GM18909 (cell line): ENCODE data around the gene NUP188.

Experiments
- ATAC-seq: cut with Tn5 transposase; IDR thresholded peaks from one replicate; pipeline ENCODE4 v1.9.1; 2021; ENCODE audit warnings: mild to moderate bottlenecking; ENCODE audit not compliant: unreplicated experiment, poor library complexity

NUP188 gene, protein sequence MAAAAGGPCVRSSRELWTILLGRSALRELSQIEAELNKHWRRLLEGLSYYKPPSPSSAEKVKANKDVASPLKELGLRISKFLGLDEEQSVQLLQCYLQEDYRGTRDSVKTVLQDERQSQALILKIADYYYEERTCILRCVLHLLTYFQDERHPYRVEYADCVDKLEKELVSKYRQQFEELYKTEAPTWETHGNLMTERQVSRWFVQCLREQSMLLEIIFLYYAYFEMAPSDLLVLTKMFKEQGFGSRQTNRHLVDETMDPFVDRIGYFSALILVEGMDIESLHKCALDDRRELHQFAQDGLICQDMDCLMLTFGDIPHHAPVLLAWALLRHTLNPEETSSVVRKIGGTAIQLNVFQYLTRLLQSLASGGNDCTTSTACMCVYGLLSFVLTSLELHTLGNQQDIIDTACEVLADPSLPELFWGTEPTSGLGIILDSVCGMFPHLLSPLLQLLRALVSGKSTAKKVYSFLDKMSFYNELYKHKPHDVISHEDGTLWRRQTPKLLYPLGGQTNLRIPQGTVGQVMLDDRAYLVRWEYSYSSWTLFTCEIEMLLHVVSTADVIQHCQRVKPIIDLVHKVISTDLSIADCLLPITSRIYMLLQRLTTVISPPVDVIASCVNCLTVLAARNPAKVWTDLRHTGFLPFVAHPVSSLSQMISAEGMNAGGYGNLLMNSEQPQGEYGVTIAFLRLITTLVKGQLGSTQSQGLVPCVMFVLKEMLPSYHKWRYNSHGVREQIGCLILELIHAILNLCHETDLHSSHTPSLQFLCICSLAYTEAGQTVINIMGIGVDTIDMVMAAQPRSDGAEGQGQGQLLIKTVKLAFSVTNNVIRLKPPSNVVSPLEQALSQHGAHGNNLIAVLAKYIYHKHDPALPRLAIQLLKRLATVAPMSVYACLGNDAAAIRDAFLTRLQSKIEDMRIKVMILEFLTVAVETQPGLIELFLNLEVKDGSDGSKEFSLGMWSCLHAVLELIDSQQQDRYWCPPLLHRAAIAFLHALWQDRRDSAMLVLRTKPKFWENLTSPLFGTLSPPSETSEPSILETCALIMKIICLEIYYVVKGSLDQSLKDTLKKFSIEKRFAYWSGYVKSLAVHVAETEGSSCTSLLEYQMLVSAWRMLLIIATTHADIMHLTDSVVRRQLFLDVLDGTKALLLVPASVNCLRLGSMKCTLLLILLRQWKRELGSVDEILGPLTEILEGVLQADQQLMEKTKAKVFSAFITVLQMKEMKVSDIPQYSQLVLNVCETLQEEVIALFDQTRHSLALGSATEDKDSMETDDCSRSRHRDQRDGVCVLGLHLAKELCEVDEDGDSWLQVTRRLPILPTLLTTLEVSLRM (N-terminal part only)

DNA sequence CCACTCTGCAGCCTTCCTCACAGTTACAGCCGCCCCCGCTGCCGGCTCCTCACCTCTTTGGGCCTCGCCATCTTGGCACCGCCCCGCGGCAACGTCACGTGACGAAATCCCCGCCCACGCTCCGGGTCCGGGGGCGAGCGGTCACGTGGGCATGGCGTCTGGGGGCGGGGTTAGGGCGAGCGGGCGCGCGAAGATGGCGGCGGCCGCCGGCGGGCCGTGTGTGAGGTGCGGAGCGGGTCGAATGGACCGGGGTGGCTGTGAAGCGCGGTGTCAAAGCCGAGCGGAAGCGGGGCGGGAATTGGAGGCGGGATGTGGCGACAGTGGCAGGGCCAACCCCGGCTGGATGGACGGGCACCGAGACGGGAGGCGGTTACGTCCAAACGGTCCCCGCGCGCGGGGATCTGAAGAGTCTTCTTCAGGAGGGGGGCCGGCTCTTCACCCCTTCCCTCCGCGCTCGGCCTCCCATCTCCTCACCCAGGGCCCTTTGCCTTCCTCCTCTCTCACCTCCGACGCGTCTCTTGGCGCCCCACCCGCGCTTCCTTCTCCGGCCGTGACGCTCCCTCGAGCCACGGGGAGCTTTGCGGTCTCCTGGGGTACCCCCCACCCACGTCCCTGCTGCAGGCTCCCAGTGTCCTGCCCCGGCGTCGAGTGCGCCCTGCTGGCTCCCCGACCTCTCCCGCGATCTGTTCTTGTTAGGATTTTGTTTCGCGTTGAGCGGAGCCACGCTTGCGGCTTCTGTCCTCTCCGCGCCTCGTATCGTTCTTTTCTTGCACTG is at the start of gene NUP188, which contains the start of gene DOLK:
TSS of gene NUP188 (plus strand) at position 173 of the 775 bp plus-strand sequence. CDS start at position 194, 21 bp downstream.
TSS of gene DOLK (minus strand) at position 77 of the 775 bp plus-strand sequence. CDS start 300 bp downstream, outside the sequence.
- peak; percentile 76 for ATAC-seq

DNA sequence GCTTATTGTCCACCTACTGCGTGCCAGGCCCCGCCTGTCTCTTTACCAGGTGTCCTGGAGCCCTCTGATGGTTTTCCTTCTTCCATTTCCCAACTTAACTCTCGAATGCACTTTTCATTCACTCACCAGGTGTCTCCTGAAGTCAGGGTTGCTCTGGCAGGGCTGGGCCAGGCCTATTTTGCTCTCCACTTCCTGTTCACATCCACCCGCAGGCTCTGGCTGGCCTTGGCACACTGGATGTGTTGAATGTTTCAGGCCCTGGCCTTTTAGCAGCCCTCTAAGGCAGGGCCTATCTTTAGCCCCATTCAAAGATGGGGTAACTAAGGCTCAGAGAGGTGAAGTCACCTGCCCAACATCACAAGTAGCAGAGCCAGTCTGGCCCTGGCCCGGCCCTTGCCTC is 49.1 kb upstream of the NUP188 start:
- ATAC-seq: no peak

DNA sequence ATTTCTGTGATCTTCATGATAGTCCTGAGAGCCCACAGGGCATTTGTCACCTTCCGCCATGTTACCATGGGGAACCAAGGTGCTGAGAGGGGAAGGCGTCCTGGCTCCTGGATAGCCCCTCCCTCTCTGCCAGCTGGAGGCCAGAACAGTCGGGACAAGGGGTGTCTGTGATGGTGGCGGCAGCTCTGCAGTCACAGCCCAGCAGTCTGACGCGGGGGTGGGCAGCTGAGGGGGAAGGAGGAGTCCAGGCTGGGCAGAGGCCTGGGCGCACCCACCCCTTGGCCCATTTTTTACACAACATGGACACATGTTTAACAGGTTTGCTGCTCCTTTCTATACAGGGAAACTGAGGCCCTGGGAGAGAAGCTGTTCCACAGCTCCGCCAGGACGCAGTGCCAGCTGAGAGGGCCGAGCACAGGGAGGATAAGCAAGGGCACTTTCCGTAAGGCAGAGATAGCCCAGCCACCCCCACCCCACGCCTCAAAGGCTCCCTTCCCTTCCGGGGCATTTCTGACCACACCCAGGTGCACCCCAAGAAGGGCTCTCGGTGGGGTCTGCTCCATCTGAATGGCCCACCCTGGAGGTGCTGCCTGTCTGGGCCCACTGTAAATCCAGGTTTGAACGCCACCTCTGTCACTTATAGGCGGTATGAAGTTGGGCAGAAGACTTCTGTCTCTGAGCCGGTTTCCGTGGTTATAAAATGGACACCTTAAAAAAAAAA is 48.5 kb upstream of the NUP188 start:
- no peak for ATAC-seq

DNA sequence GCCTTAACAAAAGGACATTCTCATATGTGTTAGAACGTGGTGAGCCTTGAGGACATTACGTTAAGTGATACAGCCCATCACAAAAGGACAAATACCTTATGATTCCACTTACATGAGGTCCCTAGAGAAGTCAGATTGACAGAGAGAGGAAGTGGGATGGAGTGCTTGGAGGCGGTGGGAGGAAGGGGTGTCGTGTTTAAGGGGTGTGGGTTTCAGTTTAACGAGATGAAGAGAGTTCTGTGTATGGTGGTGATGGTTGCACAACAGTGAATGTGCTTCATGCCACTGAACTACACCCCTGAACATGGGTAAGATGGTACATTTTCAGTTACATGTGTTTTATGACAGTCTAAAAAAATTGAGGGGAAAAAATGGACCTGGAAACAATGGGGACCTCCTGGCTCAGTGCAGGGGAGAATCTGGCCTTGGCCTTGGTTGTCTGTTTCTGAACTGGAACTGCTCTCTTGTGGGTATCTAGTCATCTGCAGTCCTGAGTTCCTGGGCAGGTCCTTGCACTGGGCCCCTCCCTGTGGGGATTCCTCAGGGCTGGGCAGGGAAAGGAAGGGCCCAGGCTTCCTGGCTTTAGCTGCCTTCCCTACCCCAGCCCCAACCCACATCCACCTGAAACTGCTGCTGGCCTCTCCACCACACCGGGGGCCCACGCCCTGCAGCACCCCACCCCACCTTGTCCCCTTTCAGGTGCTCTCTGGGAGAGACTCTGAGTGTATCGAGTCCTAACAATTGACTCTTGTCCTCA is 47.8 kb upstream of the NUP188 start:
- no peak for ATAC-seq

DNA sequence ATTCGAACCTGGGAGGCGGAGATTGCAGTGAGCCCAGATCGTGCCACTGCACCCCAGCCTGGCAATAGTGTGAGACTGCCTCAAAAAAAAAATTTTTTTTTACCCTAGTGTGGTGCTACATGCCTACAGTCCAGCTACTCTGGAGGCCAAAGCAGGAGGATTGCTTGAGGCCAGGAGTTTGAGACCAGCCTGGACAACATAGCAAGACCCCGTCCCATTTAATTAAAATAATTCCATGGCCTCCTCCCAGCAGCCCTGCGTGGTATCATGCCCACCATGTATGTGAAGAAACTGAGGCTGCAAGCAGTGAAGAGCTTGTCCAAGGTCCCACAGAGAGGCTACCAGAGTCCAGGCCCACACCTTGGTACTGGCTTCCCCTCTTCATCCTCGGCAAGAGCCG is 46.1 kb upstream of the NUP188 start:
- no peak for ATAC-seq

DNA sequence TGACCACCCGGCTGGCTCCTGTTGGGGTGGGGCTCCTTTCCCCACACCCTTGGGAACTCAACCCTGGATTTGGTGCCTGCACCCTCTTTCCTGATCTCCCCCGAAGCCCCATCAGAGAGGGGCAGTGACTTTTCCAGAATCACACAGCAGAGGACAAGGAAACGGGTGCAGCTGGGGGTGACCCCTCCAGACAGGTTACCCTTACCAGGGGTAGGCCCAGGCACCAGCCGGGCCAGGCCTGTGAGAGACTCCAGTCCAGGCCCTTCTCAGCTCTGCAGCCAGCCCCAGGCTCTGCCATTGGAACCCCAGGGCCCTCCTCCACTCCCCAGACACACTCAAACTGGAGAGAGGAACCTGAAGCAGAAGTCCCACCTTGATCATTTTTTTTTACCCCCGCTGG is 45.7 kb upstream of the NUP188 start:
- ATAC-seq: no peak

DNA sequence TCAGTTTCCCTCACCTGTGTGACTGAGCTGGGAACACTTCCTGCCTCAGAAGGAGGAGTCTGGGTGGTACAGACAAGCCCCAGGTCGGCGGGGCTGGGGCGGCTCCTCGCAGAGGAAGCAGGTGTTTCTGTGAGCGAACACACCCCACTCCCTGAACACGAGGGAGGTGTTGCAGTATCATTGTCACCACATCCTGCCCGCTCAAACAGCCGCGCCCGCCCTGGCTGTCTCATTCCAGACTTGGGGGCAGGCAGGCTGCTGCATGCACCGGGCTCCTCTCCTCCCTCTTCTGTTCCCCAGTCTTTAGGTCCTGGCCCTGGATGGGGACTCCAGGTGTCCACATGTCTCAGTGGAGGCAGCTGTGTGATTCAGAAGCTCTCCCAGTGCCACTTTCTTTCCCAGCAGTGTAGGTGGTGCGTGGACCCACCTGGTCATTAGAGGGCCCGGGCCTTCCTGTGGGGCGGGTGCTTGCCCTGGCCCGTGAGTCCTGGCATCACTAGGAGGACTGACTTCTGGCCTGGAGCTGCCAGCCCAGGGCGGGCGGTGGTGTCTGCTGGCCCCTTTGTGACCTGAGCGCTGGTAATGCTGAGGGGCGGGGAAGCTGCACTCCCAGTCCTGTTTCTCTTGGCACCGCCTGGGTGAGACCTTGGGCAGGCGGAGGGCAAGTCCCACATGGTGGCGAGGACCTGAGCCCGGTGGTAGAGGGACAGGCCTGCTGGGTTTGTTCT is 45.0 kb upstream of the NUP188 start:
- ATAC-seq: peak; percentile 80

DNA sequence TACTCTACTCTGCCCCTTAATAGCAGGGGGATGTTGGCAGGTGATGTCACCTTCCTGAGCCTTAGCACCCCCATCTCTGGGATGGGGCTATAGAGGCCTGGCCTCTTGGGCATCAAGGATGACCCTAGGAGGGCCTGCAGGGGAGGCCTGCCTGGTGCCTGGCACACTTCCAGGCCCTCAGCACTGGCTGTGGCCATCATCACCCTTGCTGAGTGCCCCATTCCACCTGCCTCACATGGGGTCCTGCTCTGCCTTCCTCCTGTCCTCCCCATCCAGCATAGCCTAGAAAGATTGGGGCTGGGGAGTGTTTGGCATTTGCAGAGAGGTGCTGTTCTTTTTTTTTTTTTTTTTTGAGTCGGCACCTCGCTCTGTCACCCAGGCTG is 44.4 kb upstream of the NUP188 start:
- no peak for ATAC-seq

DNA sequence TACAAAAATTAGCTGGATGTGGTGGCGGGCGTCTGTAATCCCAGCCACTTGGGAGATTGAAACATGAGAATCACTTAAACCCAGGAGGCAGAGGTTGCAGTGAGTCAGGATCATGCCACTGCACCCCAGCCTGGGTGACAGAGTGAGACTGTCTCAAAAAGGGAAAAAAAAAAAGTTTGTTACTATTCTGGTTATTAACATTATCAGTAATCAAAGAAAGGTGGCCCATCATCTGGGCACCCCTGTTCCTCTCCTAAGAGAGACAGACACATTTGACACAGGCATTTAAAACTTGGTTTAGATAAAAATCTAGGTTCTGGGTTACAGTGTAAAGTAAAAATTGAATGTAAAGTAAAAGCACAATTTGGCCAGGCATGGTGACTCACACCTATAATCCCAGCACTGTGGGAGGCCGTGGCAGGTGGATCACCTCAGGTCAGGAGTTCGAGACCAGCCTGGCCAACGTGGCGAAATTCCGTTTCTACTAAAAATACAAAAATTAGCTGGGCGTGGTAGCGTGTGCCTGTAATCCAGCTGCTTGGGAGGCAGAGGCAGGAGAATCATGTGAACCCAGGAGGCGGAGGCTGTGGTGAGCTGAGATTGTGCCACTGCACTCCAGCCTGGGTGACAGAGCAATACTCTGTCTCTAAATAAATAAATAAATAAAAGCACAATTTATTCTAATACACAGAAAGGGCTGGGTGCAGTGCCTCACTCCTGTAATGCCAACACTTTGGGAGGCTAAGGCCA is 43.5 kb upstream of the NUP188 start:
- ATAC-seq: no peak

DNA sequence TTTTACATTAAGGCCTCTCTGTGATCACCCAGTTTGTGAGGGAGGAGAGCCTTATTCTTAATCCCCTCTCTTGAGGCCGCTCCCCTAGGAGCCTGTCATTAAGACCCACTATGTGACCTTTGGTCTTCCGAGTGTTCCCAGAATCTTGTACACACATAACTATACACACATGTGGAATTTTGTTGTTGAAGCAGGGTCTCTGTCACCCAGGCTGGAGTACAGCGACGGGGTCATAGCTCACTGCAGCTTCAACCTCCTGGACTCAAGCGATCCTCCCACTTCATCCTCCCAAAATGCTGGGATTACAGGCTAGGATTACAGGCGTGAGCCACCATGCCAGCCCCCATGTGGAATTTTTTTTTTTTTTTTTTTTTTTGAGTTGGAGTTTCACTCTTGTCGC is 41.5 kb upstream of the NUP188 start:
- no peak for ATAC-seq

DNA sequence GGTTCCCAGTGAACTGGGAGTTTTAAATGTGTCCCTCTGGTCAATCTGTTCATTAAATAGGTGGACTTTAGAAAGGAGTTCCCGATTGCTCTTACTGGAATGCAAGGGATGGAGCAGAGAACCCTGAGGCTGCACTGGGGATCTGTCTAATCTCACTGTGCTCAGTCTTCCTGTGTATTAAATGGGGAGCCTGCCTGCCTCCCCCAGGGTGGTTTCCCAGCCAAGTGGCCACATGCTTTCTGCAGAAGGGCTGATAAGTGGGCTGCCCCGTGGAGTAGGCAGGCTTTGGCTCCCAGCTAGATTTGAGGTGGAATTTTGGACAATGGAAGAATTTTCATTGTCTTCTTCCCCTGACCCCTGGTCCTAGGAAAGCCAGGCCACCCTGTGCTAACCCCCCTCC is 40.8 kb upstream of the NUP188 start:
- ATAC-seq: no peak

DNA sequence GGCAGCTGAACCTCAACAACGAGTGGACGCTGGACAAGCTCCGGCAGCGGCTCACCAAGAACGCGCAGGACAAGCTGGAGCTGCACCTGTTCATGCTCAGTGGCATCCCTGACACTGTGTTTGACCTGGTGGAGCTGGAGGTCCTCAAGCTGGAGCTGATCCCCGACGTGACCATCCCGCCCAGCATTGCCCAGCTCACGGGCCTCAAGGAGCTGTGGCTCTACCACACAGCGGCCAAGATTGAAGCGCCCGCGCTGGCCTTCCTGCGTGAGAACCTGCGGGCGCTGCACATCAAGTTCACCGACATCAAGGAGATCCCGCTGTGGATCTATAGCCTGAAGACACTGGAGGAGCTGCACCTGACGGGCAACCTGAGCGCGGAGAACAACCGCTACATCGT is 39.1 kb upstream of the NUP188 start:
- ATAC-seq: no peak

DNA sequence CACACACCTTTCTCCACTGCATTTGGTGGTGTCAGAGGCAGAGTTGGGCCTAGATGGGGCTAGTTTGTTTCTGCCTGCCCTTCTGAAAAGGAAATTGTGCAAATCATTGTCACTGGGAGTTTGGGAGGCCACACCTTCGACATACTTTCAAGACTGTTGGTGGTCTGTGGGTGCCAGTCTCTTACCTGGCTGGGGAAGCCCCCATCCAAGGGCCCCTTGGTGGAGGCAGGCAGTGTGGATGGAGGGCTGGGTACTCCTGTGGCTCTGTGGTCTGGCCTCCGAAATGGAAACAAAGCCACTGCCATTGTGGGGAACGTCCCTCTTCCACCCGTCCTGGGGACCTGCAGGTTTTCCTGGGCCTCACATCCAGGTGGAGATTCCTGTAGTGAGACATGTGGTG is 37.6 kb upstream of the NUP188 start:
- ATAC-seq: no peak

DNA sequence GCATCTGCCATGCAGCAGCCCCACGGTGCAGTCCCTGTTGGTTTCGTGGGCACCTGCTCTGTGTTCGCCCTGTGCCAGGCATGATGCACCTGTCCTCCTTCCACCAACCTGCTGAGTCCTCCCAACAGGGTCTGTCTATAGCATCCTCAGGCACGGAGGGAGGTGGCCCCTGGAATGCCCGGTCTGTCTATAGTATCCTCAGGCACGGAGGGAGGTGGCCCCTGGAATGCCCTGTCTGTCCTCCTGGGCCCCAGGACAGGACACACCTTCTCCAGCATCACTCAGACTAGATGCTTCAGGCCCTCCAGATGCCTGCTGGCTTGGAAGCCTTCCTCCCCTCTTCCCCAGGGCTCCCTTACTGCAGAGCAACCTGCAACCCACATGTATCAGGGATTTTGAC is 36.6 kb upstream of the NUP188 start:
- no peak for ATAC-seq

DNA sequence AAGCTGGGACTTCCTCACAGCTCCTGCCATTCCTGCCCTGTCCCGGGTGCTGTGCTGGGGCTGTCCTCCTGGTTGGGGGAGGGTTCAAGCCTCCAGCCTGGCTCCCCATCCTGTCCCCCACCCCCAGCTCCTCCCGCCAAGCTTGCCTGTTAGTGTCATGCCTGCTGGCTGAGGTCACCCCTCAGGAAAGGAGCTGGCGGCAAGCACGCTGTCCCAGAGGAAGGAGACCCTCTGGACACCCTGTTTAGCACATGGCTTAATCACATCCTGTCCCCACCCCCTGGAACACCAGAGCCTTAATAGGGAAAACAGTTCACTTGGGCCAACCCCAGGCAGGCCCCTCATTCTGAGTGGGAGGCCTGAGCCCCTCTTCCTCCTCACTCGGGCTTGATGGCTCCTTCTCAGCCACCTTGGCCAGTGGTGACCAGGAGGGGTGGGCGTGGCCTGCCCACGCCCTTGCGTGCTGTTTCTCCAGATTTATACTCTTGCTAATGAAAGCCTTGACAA is 35.9 kb upstream of the NUP188 start:
- ATAC-seq: no peak

DNA sequence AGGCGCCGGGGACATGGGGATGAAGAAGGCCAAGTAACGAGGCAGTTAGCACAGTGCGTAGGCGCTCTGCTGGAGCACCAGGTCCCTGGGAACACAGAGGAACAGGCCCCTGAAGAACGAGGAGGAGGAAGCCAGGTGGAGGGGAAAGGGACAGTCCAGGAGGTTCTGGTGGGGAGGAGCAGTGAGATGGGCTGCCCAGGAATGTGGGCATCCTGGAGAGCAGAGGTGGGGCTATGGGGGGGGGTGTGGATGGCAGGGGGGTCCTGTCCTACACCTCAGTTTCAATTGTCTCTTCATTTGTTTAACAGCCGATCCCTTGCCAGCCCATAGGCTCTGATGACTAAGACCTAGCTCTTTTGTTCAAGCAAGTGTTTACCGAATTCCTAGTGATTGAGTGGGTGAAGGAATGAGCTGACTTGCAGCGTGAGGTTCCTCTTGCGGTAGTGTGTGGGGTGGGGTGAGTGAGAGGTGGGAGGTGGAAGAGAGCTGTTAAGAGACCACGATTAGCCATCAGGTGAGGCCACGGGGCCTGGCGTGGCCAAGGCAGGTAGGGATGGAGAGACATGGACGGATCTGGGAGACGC is 35.1 kb upstream of the NUP188 start:
- ATAC-seq: no peak
